Hepatocyte (in vitro differentiated cells): Measurements from ENCODE around the gene ISM1. TPM values are rescaled to one million over a fixed set of nuclear protein-coding genes. Genes with fewer than 3 reads are reported as not detected.

Experiments used
- DNase-seq: peaks from one replicate; pipeline ENCODE4 v3.0.0-alpha.2; 2016; ENCODE audit warnings: low spot score
- H2AFZ ChIP-seq: fragments of 200-600 bp; sonication (generic); 2 replicates; pipeline ENCODE4 v1.6.0; 2016; ENCODE audit warnings: antibody characterized with exemption, mild to moderate bottlenecking
- H3K27ac ChIP-seq: fragments of 200-600 bp; sonication (generic); 2 replicates; pipeline ENCODE4 v1.5.1; 2016; ENCODE audit warnings: mild to moderate bottlenecking
- H3K27me3 ChIP-seq: fragments of 200-600 bp; sonication (generic); 2 replicates; pipeline ENCODE4 v1.6.1; 2016
- H3K36me3 ChIP-seq: fragments of 200-600 bp; sonication (generic); replicated peaks from 2 replicates; pipeline ENCODE4 v1.5.1; 2016; ENCODE audit warnings: low read depth; ENCODE audit not compliant: insufficient read depth
- H3K4me1 ChIP-seq: fragments of 200-600 bp; sonication (generic); 2 replicates; pipeline ENCODE4 v1.5.1; 2016; ENCODE audit warnings: mild to moderate bottlenecking, moderate library complexity; ENCODE audit not compliant: insufficient read depth
- H3K4me2 ChIP-seq: fragments of 200-600 bp; sonication (generic); 2 replicates; pipeline ENCODE4 v1.6.0; 2016
- H3K4me3 ChIP-seq: fragments of 200-600 bp; sonication (generic); 2 replicates; pipeline ENCODE4 v1.5.1; 2016; ENCODE audit warnings: mild to moderate bottlenecking
- H3K79me2 ChIP-seq: fragments of 200-600 bp; sonication (generic); 2 replicates; pipeline ENCODE4 v1.6.0; 2017; ENCODE audit warnings: mild to moderate bottlenecking
- H3K9me2 ChIP-seq: fragments of 200-600 bp; sonication (generic); replicated peaks from 2 replicates; pipeline ENCODE4 v1.6.0; 2017; ENCODE audit warnings: mild to moderate bottlenecking; ENCODE audit not compliant: insufficient read depth
- H3K9me3 ChIP-seq: fragments of 200-600 bp; sonication (generic); 2 replicates; pipeline ENCODE4 v1.5.1; 2016; ENCODE audit warnings: low read depth, mild to moderate bottlenecking
- H4K20me1 ChIP-seq: fragments of 200-600 bp; sonication (generic); 2 replicates; pipeline ENCODE4 v1.6.0; 2016; ENCODE audit warnings: mild to moderate bottlenecking; ENCODE audit not compliant: insufficient read depth, poor library complexity, severe bottlenecking
- CTCF ChIP-seq: fragments of 200-600 bp; sonication (generic); IDR thresholded peaks from 2 replicates; pipeline ENCODE4 v1.5.1; 2016; ENCODE audit warnings: antibody characterized with exemption, mild to moderate bottlenecking; ENCODE audit not compliant: poor library complexity
- EZH2 ChIP-seq: fragments of 200-600 bp; sonication (generic); IDR thresholded peaks from 2 replicates; pipeline ENCODE4 v1.6.1; 2016; ENCODE audit warnings: antibody characterized with exemption, mild to moderate bottlenecking, borderline replicate concordance
- EZH2phosphoT487 ChIP-seq: fragments of 200-600 bp; sonication (generic); IDR thresholded peaks from one replicate; pipeline ENCODE4 v1.6.1; 2018; ENCODE audit warnings: antibody characterized with exemption, mild to moderate bottlenecking, low read depth, moderate library complexity; ENCODE audit not compliant: unreplicated experiment, severe bottlenecking
- WGBS: methylation state at CpG from one replicate; pipeline ENCODE4 v1.1.6; 2016; ENCODE audit warnings: low lambda C conversion rate; ENCODE audit errors: missing lambda C conversion rate; 5-methylcytosine and 5-hydroxymethylcytosine counted together
- polyA plus RNA-seq: library from polyadenylated mRNA; unstranded; fragments of >200 nt; fragmentation: Nextera tagmentation; extraction: Ambion mirVana; gene quantifications from 2 replicates; pipeline ENCODE4 v1.2.1, GENCODE V29; 2016
- total RNA-seq: library from RNA; depleted of rRNA; stranded (reverse); fragments of >200 nt; gene quantifications from 2 replicates; pipeline ENCODE4 v1.2.3, GENCODE V29; 2014

ISM1 gene
- total and polyA plus RNA-seq, 2 experiments from 2014 or later, result 0.76 to 1.7 TPM

GRCh38 chr20:13277663-13278295 is 56.7 kb downstream of the ISM1 start:
- H4K20me1 ChIP-seq, result no peaks in the 10 kb centered on the region
- no peak for DNase-seq
- no peaks in the 10 kb centered on the region for H3K36me3 ChIP-seq
- no peak overlapping the region for H3K4me3 ChIP-seq
- no peak overlapping the region for H3K27ac ChIP-seq
- H3K9me2 ChIP-seq, result no peaks in the 10 kb centered on the region
- H2AFZ ChIP-seq, result no peak overlapping the region
- TF ChIP-seq CTCF (no peak), EZH2phosphoT487 (no peak), EZH2 (no peak)
- no peaks in the 10 kb centered on the region for H3K9me3 ChIP-seq
- no peak overlapping the region for H3K4me2 ChIP-seq
- H3K4me1 ChIP-seq, result no peaks in the 10 kb centered on the region
- WGBS, result 90% methylated on average over 9 of the region's 9 CpGs
- H3K27me3 ChIP-seq, result no peaks in the 10 kb centered on the region
- H3K79me2 ChIP-seq, result no peaks in the 10 kb centered on the region

- DNase-seq, result no peak
- TF ChIP-seq EZH2phosphoT487 (no peak), CTCF (no peak), EZH2 (no peak)
- 99% methylated on average over 5 of the region's 5 CpGs for WGBS
These were observed 57.9 kb downstream of the ISM1 start for GRCh38 chr20:13278812-13279570.

GRCh38 chr20:13280609-13281324 is 59.7 kb downstream of the ISM1 start:
- H3K9me3 ChIP-seq, result no peaks in the 10 kb centered on the region

More at GRCh38 chr20:13278812-13279570, 57.9 kb downstream of the ISM1 start:
- H3K27me3 ChIP-seq, result no peaks in the 10 kb centered on the region
- H3K4me3 ChIP-seq, result no peak overlapping the region
- H3K9me2 ChIP-seq, result no peaks in the 10 kb centered on the region
- H2AFZ ChIP-seq, result no peak overlapping the region
- H4K20me1 ChIP-seq, result no peaks in the 10 kb centered on the region
- no peak overlapping the region for H3K4me2 ChIP-seq
- no peak overlapping the region for H3K27ac ChIP-seq
- no peaks in the 10 kb centered on the region for H3K9me3 ChIP-seq
- H3K79me2 ChIP-seq, result no peaks in the 10 kb centered on the region
- H3K36me3 ChIP-seq, result no peaks in the 10 kb centered on the region
- no peaks in the 10 kb centered on the region for H3K4me1 ChIP-seq

More at GRCh38 chr20:13280609-13281324, 59.7 kb downstream of the ISM1 start:
- H3K79me2 ChIP-seq, result no peaks in the 10 kb centered on the region
- H3K4me2 ChIP-seq, result no peak overlapping the region
- H2AFZ ChIP-seq, result no peak overlapping the region
- H3K36me3 ChIP-seq, result no peaks in the 10 kb centered on the region
- TF ChIP-seq EZH2phosphoT487, result no peak
- no peak for TF ChIP-seq CTCF
- no peak for TF ChIP-seq EZH2
- H3K4me3 ChIP-seq, result no peak overlapping the region
- no peaks in the 10 kb centered on the region for H3K4me1 ChIP-seq
- 95% methylated on average over 2 of the region's 2 CpGs for WGBS
- no peak for DNase-seq
- no peak overlapping the region for H3K27ac ChIP-seq
- H3K9me2 ChIP-seq, result no peaks in the 10 kb centered on the region
- H3K27me3 ChIP-seq, result no peaks in the 10 kb centered on the region
- no peaks in the 10 kb centered on the region for H4K20me1 ChIP-seq
